UCSD-AML1 (cell line): ENCODE data around the gene KLC1.
"Not testable (repeated sequence)": the region's sequence is repeated elsewhere in the genome, so short reads cannot be mapped to it uniquely, and the experiment has no call there.

Experiments
- DNase-seq: peaks from one replicate; lab custom pipeline; 2025; ENCODE audit not compliant: unreplicated experiment; lab: John Stamatoyannopoulos, UW

The KLC1 gene

DNA sequence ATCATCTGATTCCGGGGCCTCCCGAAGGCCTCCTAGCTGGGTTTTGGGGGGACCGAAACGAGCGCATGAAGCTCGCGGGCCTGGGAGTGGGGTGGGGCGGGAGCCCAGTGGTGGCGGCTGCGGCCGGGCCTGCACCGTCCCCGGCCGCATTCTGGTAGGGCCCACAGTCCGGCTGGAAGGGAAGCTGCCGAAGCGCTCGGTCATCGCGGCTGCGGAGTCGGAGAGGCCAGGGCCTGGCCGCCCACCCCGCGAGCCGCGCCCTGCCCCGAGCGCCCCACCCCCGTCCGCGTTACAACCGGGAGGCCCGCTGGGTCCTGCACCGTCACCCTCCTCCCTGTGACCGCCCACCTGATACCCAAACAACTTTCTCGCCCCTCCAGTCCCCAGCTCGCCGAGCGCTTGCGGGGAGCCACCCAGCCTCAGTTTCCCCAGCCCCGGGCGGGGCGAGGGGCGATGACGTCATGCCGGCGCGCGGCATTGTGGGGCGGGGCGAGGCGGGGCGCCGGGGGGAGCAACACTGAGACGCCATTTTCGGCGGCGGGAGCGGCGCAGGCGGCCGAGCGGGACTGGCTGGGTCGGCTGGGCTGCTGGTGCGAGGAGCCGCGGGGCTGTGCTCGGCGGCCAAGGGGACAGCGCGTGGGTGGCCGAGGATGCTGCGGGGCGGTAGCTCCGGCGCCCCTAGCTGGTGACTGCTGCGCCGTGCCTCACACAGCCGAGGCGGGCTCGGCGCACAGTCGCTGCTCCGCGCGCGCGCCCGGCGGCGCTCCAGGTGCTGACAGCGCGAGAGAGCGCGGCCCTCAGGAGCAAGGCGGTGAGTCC lies at the start of gene KLC1:
Gene KLC1, plus strand, starts transcription at position 528 of the 819 bp plus-strand sequence. CDS start 25,354 bp downstream, outside the sequence.
- DNase-seq, result peak; percentile 78

DNA sequence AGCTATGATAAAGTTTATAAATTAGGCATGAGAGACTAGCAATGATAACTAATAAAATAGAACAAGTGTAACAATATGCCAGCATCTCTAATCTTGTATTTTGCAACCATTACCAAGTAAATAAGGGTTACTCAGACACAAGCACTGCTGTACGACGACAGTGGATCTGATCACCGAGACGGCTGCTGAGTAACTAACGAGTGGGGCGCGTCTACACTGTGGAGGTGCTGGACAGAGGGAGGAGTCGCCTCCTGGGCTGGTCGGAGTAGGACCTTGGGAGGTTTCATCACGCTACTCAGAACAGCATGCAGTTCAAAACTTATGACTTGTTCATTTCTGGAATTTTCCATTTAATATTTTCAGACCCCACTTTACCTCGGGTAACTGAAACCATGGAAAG lies 47.8 kb upstream of the KLC1 start:
- DNase-seq, result no peak

DNA sequence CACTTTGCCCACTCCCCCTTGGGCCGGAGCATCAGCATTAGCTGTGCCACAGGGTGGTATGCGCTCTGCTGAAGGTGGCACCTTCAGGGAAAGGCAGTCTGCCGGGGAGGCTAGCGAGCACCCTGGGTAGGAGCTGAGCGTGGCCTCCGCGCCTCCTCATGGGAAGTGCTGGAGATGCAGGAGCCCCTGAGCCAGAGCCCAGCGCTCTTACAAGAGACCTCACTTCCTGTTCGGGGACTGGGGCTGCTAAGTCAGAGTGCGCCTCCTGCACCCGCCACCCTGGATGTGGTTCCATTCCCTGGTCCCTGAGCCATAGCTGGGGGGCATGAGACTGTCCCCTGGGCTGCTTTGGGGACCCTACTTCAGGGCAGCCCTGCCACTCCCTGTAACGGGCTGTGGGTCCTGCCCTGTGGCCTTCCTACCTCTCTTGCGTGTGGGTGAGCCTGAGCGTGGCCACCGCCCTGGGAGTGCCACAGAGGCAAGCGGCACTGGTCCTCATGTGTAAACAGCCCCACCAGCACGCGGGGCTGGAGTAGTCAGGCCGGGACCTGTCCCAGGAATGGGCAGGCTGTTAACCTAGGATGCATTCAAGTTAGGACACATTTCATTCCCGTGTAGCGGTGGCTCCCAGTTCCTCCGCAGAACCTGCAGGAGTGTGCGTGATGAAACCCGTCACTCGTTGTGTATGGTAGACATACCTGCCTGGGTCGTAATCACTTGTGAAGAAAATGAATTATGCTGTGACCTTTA lies 46.9 kb upstream of the KLC1 start:
- DNase-seq, result no peak

DNA sequence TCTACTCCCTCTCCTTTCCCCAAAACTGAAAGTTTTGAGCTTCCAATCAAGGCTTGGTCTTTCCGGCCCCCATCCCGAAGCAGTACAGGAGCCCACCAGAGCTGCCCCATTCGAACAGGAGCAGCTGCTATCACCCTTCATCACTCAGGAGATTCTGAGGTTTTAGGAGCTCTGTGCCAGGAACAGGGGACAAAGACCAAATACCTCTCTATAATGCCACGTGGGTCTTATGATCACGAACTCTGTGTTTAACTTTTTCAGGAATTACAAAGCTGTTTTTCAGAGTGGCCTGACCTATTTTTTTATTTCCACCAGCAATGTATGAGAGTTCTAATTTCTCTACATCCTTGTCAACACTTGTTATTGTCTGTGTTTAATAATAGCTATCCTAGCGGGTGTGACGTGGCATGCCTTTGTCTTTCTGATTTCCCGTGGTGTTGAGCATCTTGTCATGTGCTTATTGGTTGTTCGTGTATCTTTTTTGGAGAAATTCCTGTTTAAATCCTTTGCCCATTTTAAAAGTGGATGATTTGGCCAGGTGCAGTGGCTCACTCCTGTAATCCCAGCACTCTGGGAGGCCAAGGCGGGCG lies 44.6 kb upstream of the KLC1 start:
- no peak for DNase-seq

DNA sequence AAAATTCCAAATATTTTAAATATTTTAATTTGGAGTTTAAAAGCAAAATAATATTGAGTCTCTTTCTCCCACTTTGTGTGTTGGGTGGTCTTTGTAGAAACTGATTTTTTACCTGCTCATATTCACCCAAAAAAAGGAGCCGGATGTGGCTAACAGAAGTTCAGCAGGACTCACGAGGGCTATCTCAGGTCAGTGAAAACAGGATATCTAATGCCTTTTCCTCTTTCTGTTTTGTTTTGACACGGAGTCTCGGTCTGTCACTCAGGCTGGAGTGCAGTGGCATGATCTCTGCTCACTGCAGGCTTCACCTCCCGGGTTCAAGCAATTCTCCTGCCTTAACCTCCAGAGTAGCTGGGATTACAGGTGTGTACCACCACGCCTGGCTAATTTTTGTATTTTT lies 35.4 kb upstream of the KLC1 start:
- no peak for DNase-seq

DNA sequence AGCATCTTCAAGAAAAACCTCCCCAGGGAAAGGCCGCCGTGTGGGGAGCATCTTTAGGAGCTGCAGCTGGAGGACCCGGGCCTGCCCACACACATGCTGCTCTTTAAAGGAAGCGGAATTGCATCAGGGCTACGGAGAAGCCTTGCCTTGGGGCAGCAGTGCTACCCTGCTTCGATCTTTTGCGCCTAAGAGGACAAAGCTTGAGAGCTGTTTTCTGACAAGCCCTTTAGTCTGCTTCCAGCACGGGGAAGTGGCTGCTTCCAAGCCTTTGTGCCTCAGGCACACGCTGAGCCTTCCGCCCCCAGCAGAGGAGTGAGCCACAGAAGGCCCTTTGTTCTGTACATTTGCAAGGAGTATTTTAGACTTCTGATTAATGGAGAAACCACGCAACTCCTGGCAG lies 34.7 kb upstream of the KLC1 start:
- no peak for DNase-seq

DNA sequence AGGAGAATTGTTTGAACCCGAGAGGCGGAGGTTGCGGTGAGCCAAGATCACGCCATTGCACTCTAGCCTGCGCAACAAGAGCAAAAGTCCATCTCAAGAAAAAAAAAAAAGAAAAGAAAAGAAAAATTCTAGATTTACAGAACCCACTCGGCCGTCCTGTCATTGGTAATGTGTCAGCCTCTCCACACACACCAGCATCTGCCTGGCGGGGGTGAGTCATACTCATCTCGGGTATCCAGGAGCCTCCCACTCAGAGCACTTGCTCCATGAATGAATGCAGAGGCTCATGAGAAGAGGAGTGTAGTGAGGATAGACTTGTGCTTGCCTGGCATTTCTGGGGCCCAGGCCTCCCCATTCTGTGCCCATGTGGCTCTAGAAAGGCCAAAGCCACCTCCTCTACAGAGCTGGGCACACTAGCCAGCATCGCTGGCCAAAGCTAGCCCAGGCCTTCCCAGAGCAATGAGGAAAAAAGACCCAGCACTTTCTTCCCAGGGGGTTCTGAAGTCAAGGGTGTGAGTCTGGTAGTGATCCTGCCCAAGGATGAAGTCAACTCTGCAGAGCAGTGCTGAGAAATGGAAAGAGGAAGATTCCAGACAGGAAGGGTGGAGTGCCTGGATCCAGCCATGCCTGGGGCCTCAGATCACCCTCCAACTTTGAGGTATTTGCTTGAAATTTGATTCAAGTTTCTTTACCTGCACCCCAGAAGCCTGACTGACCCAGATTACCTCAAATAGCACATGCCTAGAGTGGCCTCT lies 31.2 kb upstream of the KLC1 start:
- no peak for DNase-seq

DNA sequence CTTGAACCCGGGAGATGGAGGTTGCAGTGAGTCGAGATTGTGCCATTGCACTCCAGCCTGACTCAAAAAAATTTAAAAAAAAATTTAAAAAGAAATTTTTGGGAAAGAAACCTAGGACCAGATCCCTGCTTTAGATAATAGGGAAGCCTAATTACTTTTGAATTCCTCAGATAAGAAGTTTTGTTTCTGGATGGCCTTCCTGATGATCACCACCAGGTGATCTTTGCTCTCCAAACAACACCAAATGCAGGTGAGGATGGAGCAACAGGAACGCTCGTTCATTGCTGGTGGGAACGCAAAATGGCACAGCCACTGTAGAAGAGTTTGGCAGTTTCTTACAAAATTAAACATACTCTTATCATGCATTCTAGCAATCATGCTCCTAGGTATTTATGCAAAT lies 28.5 kb upstream of the KLC1 start:
- DNase-seq, result no peak

DNA sequence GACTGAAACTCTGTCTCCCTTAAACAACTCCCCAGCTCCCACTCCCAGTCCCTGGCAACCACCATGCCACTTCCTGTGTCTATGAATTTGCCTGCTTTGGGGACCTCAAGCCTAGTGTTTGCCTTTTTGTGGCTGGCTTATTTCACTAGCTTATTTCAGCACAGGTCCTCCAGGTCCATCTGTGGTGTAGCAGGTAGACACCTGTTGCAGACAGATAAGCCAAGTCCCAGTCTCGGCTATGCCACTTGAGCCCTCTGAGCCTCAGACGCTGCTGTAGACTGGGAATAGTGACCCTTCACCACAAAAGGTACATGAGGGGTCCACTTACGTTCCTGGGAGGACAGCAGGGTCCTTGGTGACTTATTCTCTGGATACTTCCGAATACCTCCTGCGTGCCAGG lies 24.4 kb upstream of the KLC1 start:
- DNase-seq, result no peak

DNA sequence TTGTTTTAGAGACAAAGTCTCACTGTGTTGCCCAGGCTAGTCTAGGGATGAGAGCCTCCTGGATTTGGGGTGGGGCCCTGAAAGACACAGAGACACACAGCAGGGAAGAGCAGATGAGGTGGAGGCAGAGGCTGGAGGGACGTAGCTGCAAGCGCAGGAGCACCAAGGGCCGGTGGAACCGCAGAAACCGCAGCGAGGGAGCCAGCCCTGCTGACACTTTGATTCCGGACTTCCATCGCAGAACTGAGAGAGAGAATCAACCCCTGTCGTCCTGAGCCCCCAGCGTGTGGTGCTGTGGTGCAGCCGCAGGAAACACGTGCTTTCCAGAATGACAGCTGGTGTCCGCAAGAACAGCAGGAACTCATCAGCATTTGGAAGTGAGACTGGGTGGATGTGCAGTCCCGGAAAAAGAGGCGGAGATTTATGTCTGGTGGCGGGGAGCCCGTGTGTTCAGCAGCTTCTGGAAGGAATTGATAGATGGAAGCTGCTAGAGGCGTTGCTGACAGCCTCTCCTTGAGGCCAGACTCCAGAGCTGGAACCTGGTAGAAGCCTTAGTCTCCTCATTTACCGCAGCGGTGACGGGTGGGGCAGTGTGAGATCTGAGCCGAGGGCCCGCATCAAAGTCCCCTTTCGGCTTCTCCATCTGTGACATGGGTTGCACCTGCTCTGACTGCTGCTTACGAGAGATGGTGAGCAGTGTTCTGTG lies 21.9 kb upstream of the KLC1 start:
- peak; percentile 88 for DNase-seq

DNA sequence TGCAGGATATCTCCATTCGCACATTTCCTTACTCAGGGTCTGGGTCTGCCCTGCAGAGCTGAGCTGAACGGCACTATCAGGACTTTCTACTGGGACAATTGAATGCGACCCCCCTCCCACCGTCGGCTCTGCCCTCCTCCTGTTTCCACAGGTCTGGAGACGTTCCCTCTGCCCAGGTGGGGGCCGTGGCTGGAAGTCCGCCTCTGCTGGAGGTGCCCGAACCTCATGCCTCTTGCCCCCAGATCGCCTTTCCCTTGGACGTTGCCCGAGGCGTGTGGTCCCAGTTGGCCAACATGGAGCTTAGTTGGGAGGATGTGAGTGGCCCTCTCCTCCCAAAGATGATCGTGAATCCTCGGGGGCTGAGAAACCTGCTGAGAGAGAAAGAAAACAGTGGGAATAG lies 21.2 kb upstream of the KLC1 start:
- DNase-seq, result no peak

DNA sequence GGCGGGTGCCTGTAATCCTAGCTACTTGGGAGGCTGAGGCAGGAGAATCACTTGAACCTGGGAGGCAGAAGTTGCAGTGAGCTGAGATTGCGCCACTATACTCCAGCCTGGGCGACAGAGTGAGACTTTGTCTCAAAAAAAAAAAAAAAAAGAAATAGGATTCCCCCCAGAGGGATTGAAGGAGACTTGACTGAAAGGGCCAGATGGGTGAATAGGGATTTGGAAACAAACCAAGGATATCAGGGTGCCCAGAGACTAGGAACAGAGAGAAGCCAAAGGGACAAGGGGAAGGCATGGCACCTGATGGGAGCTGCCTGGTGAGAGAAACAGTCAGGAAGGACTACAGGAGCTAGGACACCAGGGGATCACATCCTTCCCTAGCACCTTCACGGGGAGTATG lies 19.9 kb upstream of the KLC1 start:
- not testable (repeated sequence) for DNase-seq

DNA sequence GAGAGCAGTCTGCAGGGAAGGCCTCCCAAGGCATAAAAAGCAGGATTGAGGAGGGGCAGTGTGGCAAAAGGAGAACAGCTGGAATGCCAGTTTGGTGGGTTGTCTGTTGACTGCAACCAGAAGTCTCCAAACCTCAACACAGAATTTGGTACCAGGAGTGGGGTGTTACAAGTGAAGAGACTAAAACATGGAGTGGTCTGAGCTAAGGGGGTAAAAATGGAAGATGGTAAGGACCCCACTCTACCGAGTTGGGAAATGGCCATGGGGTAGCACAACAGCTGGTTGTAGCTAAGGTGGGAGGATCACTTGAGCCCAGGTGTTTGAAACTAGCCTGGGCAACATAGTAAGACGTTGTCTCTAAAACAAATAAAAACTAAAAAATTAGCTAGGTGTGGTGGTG lies 17.8 kb upstream of the KLC1 start:
- DNase-seq, result no peak

DNA sequence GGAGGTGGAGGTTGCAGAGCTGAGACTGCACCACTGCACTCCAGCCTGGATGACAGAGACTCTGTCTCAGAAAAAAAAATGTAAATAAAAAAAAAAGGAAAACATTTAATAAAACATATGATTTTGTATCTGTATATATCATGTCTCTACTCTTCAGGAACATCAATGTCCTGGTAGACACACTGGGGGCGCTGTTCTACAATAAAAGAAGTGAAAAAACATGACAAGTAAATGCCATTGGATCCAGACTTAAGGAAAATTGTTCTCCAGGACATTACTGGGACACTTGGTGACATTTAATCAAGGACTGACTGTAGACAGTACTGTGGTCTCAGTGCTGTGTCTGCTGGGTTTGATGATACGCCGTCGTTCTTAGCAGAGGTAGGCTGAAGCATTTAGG lies 15.5 kb upstream of the KLC1 start:
- no peak for DNase-seq

DNA sequence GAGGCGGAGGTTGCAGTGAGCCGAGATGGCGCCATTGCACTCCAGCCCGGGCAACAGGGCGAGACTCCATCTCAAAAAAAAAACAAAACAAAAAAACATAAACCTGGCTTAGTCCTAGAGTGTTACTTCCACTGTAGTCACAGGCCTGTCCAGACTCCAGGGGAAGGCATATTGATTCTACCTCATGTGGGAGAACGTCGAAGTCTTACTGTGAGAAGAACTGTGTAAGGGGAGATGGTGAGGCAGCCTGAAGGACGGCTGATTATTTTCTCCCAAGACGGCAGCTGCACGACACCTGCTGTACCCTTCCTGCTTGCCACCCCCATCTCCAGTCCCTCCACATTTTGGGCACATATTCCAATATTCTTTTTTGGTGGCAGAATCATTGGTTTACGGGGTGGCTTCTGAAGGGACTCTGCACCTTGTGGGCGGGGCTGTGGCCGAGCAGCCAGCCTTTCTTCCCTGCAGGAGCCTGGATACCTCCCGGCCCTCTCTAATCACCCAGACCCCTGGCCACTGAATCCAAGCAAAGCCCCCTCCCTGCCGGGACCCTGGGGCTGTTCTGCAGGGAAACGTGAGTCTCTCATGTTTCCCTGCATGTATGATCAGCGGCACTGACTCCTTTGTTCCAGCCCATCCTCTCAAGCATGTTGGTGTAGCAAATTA lies 12.2 kb upstream of the KLC1 start:
- no peak for DNase-seq

DNA sequence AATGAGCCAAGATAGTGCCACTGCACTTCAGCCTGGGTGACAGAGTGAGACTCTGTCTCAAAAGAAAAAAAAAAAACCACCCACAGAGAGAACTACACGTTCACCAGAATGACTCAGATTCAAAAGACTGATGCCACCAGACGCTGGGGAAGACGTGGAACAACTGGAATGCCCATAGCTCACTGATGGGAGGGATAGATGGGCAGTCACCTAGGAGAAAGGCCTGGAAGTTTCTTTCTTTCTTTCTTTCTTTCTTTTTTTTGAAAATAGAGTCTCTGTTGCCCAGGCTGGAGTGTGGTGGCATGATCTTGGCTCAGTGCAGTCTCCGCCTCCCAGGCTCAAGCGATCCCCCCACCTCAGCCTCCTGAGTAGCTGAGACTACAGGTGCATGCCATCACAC lies 10.0 kb upstream of the KLC1 start:
- DNase-seq, result no peak

DNA sequence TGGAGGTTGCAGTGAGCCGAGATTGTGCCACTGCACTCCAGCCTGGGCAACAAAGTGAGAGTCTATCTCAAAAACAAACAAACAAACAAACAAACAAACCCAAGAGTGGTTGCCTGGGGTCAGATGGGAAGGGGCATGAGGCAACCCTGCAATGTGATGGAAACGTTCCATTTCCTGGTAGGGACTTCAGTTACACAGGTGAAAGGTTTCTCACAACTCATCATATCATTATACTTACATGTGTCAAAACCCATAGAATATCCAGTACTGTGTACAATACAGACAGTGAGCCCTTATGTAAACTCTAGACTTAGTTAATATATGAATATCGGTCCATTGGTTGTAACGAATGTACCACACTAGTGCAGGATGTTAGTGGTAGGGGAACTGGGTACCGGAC lies 7.2 kb upstream of the KLC1 start:
- no peak for DNase-seq

DNA sequence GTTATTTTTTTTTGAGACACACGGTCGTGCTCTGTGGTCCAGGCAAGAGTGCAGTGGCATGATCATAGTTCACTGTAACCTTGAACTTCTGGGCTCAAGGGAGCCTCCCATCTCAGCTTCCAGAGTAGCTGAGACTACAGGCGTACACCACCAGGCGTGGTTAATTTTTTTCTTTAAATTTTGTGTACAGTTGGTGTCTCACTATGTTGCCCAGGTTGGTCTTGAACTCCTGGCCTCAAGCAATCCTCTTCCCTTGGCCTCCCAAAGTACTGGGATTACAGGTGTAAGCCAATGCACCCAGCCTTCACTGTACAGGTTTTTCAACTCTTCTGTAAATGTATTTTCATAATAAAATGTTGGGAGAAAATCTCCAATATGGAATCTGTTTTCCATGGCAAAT lies 5.7 kb upstream of the KLC1 start:
- no peak for DNase-seq

DNA sequence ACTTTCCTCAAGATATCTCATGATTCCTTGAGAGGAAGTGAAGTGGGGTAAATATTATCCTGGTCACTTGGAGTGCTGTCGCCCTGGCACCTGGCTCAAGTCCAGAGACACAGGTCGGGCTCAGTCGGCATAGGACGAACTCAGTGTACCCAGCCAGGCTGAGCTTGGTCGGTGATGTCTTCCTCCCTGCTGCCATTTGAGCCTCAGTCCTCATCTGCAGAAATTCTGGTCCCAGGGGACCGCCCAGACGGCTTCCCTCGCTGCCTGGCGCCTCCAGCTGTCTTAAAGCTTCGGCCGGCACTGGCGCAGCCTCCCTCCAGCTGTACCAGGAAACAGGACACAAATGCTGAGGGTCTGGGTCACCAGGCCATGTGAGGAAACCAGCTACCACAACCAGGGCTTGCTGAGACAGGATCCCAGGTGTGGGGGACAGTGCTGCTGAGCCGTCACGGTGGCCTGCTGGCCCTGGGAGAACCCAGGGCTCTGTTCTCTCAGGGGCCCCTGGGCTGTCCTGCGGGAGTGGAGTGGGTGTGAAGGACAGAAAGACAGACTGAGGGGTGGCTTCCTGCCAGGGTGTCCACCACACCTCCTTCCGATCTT lies 5.0 kb upstream of the KLC1 start:
- DNase-seq, result no peak

DNA sequence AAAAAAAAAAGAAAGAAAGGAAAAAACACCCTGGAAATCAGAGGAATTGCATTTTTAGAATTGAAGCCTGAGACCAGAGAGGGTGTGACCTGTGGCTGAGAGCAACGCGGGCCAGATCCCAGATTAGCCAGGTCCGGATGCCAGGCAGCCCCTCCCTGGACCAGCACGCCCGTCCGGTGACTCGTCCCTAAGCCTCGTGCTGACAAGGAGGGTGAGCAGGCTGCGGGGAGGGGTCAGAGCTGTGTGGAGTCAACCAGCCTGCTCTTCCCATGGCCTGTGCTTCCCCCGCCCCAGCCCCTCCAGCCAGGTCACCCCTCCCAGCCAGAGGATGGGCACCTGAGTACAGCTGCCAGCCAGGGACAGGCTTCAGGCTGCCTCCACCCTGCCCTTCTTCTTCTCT lies 4.2 kb upstream of the KLC1 start:
- DNase-seq, result peak; percentile 39
